NB4 (cell line): Measurements from ENCODE around the gene PKD2L2.
A peak's percentile ranks its signal among the peaks of the same experiment; 100 is the strongest.

Experiments used
- DNase-seq: peaks from one replicate; pipeline ENCODE4 v3.0.0; 2010; ENCODE audit warnings: low read depth
- H3K4me3 ChIP-seq: one replicate; pipeline ENCODE4 v1.5.1; 2011; ENCODE audit warnings: mild to moderate bottlenecking, low read depth, low read length, moderate library complexity
- CTCF ChIP-seq: IDR thresholded peaks from one replicate; pipeline ENCODE4 v1.5.1; 2012; ENCODE audit warnings: low read depth, low read length
- MAX ChIP-seq: IDR thresholded peaks from 2 replicates; pipeline ENCODE4 v1.6.1; 2011; ENCODE audit warnings: low read depth, low read length
- MYC ChIP-seq: IDR thresholded peaks from 2 replicates; pipeline ENCODE4 v1.6.1; 2011; ENCODE audit warnings: low read depth, low read length
- POLR2A ChIP-seq: IDR thresholded peaks from 2 replicates; pipeline ENCODE4 v1.6.1; 2011; ENCODE audit warnings: mild to moderate bottlenecking; ENCODE audit not compliant: insufficient read length; ENCODE audit errors: extremely low read depth

The PKD2L2 gene

GRCh38 chr5:137880313-137880712 lies 8.9 kb upstream of the PKD2L2 start:
- DNase-seq: no peak
- no peak for TF ChIP-seq CTCF
- TF ChIP-seq MAX: no peak
- no peak for TF ChIP-seq POLR2A
- TF ChIP-seq MYC: no peak
- no peak overlapping the region for H3K4me3 ChIP-seq

GRCh38 chr5:137887831-137888230 lies 1.4 kb upstream of the PKD2L2 start:
- peak; percentile 5 for DNase-seq

GRCh38 chr5:137888466-137888862 lies 793 bp upstream of the PKD2L2 start:
- no peak for TF ChIP-seq CTCF
- no peak for TF ChIP-seq MAX
- no peak for TF ChIP-seq POLR2A
- TF ChIP-seq MYC: no peak
- DNase-seq: peak; percentile 6
- H3K4me3 ChIP-seq: peak overlapping the region; percentile 82

More at GRCh38 chr5:137887831-137888230, 1.4 kb upstream of the PKD2L2 start:
- H3K4me3 ChIP-seq: no peak overlapping the region
- no peak for TF ChIP-seq MYC
- no peak for TF ChIP-seq POLR2A
- no peak for TF ChIP-seq CTCF
- no peak for TF ChIP-seq MAX

- no peak for DNase-seq
- TF ChIP-seq MAX (no peak), POLR2A (no peak), MYC (no peak), CTCF (no peak)
- H3K4me3 ChIP-seq: no peak overlapping the region
Observed at GRCh38 chr5:137890845-137891244, 1.6 kb downstream of the PKD2L2 start.

GRCh38 chr5:137891849-137892248 lies 2.6 kb downstream of the PKD2L2 start:
- peak; percentile 13 for DNase-seq
- H3K4me3 ChIP-seq: no peak overlapping the region
- no peak for TF ChIP-seq POLR2A
- TF ChIP-seq MYC: no peak
- TF ChIP-seq CTCF: no peak
- TF ChIP-seq MAX: no peak

GRCh38 chr5:137894586-137894985 lies 5.3 kb downstream of the PKD2L2 start:
- DNase-seq: no peak
- no peak overlapping the region for H3K4me3 ChIP-seq
- TF ChIP-seq POLR2A (no peak), MYC (no peak), CTCF (no peak), MAX (no peak)
